GM23248 (cell line): ENCODE data around the gene ZSCAN9. TPM values are rescaled to one million over a fixed set of nuclear protein-coding genes. Genes with fewer than 3 reads are reported as not detected.

Source experiments
- DNase-seq: peaks from one replicate; pipeline ENCODE4 v3.0.0-alpha.2; 2015
- H2AFZ ChIP-seq: fragments of 200-600 bp; sonication (generic); 2 replicates; pipeline ENCODE4 v1.6.1; 2016; ENCODE audit warnings: antibody characterized with exemption
- H3F3A ChIP-seq: fragments of 200-600 bp; sonication (generic); 2 replicates; pipeline ENCODE4 v1.6.1; 2016; ENCODE audit warnings: mild to moderate bottlenecking, antibody characterized with exemption, mixed run types; ENCODE audit not compliant: insufficient read depth
- H3K27ac ChIP-seq: fragments of 200-600 bp; sonication (generic); 2 replicates; pipeline ENCODE4 v1.5.1; 2016; ENCODE audit warnings: mild to moderate bottlenecking
- H3K27me3 ChIP-seq: fragments of 200-600 bp; sonication (generic); replicated peaks from 2 replicates; pipeline ENCODE4 v1.6.1; 2016; ENCODE audit warnings: mild to moderate bottlenecking; ENCODE audit not compliant: insufficient read depth
- H3K36me3 ChIP-seq: fragments of 200-600 bp; sonication (generic); 2 replicates; pipeline ENCODE4 v1.6.1; 2016; ENCODE audit warnings: low read depth, mild to moderate bottlenecking
- H3K4me1 ChIP-seq: fragments of 200-600 bp; sonication (generic); 2 replicates; pipeline ENCODE4 v1.6.1; 2016; ENCODE audit warnings: mild to moderate bottlenecking; ENCODE audit not compliant: insufficient read depth
- H3K4me2 ChIP-seq: fragments of 200-600 bp; sonication (generic); one replicate; pipeline ENCODE4 v1.6.1; 2016; ENCODE audit warnings: mild to moderate bottlenecking; ENCODE audit not compliant: unreplicated experiment
- H3K4me3 ChIP-seq: fragments of 200-600 bp; sonication (generic); 2 replicates; pipeline ENCODE4 v1.5.1; 2016; ENCODE audit warnings: mild to moderate bottlenecking
- H3K79me2 ChIP-seq: fragments of 200-600 bp; sonication (generic); 2 replicates; pipeline ENCODE4 v1.6.1; 2016; ENCODE audit warnings: mild to moderate bottlenecking; ENCODE audit not compliant: insufficient read depth
- H3K9ac ChIP-seq: fragments of 200-600 bp; sonication (generic); 2 replicates; pipeline ENCODE4 v1.6.1; 2016; ENCODE audit warnings: mild to moderate bottlenecking
- H3K9me2 ChIP-seq: fragments of 200-600 bp; sonication (generic); 2 replicates; pipeline ENCODE4 v1.6.1; 2016; ENCODE audit warnings: mixed run types, mild to moderate bottlenecking, moderate library complexity; ENCODE audit not compliant: insufficient read depth
- H3K9me3 ChIP-seq: fragments of 200-600 bp; sonication (generic); one replicate; pipeline ENCODE4 v1.6.1; 2017; ENCODE audit warnings: low read depth
- H4K20me1 ChIP-seq: fragments of 200-600 bp; sonication (generic); 2 replicates; pipeline ENCODE4 v1.6.0; 2016; ENCODE audit not compliant: insufficient read depth
- EZH2 ChIP-seq: fragments of 200-600 bp; sonication (generic); IDR thresholded peaks from 2 replicates; pipeline ENCODE4 v1.6.1; 2018; ENCODE audit warnings: antibody characterized with exemption, mild to moderate bottlenecking; ENCODE audit not compliant: insufficient read depth, poor library complexity, severe bottlenecking
- EZH2phosphoT487 ChIP-seq: fragments of 200-600 bp; sonication (generic); IDR thresholded peaks from 2 replicates; pipeline ENCODE4 v1.6.1; 2018; ENCODE audit warnings: antibody characterized with exemption, moderate library complexity, mild to moderate bottlenecking, low read depth; ENCODE audit not compliant: insufficient read depth
- WGBS, 2 experiments: methylation state at CpG; one replicate each; pipeline ENCODE4 v1.1.6; 2015 to 2017; ENCODE audit warnings: low lambda C conversion rate in 2 of 2, low coverage in 1 of 2; ENCODE audit errors: missing lambda C conversion rate in 2 of 2; 5-methylcytosine and 5-hydroxymethylcytosine counted together
- in situ Hi-C: fragments of 300-500 bp; cut with MboI; formaldehyde crosslinking; loops from 2 replicates; pipeline ENCODE4 v1.15.0; 2020
- polyA plus RNA-seq: library from polyadenylated mRNA; unstranded; fragments of >200 nt; fragmentation: Nextera tagmentation; extraction: Ambion mirVana; gene quantifications from 2 replicates; pipeline ENCODE4 v1.2.1, GENCODE V29; 2016
- total RNA-seq: library from RNA; depleted of rRNA; stranded (reverse); fragments of >200 nt; shearing (Covaris generic); gene quantifications from 2 replicates; pipeline ENCODE4 v1.2.3, GENCODE V29; 2014

ZSCAN9 gene
- total and polyA plus RNA-seq, 2 experiments from 2014 or later, result 5.8 to 7.3 TPM

DNA sequence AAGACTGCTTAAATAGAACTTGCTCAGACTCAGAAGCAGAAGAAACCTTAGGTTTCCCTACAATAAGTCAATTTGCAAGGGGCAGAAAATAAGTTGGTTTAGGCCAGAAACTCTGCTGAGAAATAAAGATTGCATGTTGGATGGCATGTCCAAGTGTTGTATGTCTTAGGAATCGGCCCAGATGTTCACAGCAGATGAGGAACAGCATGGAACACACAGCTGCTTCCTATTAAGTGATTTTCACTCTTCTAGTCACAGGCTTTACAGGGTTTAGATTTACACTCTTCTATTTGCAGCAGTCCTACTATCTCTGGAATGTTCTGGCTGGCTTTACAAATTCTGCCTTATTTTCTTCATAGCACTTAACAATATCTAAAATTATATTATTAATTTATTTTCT is 23.8 kb downstream of the ZSCAN9 start:
- Histone ChIP-seq H3K9me2 (no peaks in the 10 kb centered on the region), H3K79me2 (peaks cover 27% of the 10 kb centered on the region), H3K27me3 (no peaks in the 10 kb centered on the region), H2AFZ (no peak overlapping the region), H4K20me1 (no peaks in the 10 kb centered on the region), H3K4me3 (no peak overlapping the region), H3K9ac (no peak overlapping the region), H3K27ac (no peak overlapping the region), H3K4me2 (no peak overlapping the region), H3K36me3 (peaks cover 9% of the 10 kb centered on the region; the same call in 1 of the 2 replicates), H3K4me1 (peaks cover 18% of the 10 kb centered on the region), H3F3A (no peaks in the 10 kb centered on the region), H3K9me3 (no peaks in the 10 kb centered on the region)
- no peak for DNase-seq
- TF ChIP-seq EZH2phosphoT487, result no peak
- no peak for TF ChIP-seq EZH2
- in situ Hi-C loops, result no loop called here
- WGBS, 2 experiments, result 8 to 12% methylated on average over 1 of the region's 1 CpG

GRCh38 chr6:28250747-28251146 is 25.7 kb downstream of the ZSCAN9 start:
- H3K9me3 ChIP-seq, result no peaks in the 10 kb centered on the region
- H3F3A ChIP-seq, result no peaks in the 10 kb centered on the region
- in situ Hi-C loops, result no loop called here
- no peaks in the 10 kb centered on the region for H4K20me1 ChIP-seq
- peak overlapping the region; percentile 98 for H3K4me3 ChIP-seq
- H3K36me3 ChIP-seq, result 0 out of 2 replicates have a peak, but pooled peaks cover 2% of the 10 kb centered on the region
- peak overlapping the region; percentile 88 for H3K9ac ChIP-seq
- H3K9me2 ChIP-seq, result no peaks in the 10 kb centered on the region
- no peak overlapping the region for H3K27ac ChIP-seq
- no peak for DNase-seq
- peak overlapping the region; percentile 98; the same call in 1 of the 2 replicates for H2AFZ ChIP-seq
- H3K79me2 ChIP-seq, result peaks cover 27% of the 10 kb centered on the region
- no peak for TF ChIP-seq EZH2phosphoT487
- no peak for TF ChIP-seq EZH2
- H3K4me1 ChIP-seq, result peaks cover 18% of the 10 kb centered on the region
- 79 to 81% methylated on average over 2 of the region's 2 CpGs for WGBS, 2 experiments
- H3K27me3 ChIP-seq, result no peaks in the 10 kb centered on the region
- H3K4me2 ChIP-seq, result peak overlapping the region; percentile 85

GRCh38 chr6:28251661-28252008 is 26.6 kb downstream of the ZSCAN9 start:
- WGBS, 2 experiments, result 0% methylated on average over 25 of the region's 25 CpGs
- no peaks in the 10 kb centered on the region for H3K27me3 ChIP-seq
- in situ Hi-C loops, result no loop called here
- no peaks in the 10 kb centered on the region for H3K36me3 ChIP-seq
- H3F3A ChIP-seq, result no peaks in the 10 kb centered on the region
- H3K9ac ChIP-seq, result peak overlapping the region; percentile 88
- H3K9me2 ChIP-seq, result no peaks in the 10 kb centered on the region
- DNase-seq, result peak; percentile 67
- H3K27ac ChIP-seq, result peak overlapping the region; percentile 40
- TF ChIP-seq EZH2 (no peak), EZH2phosphoT487 (no peak)
- no peaks in the 10 kb centered on the region for H3K9me3 ChIP-seq
- peaks cover 18% of the 10 kb centered on the region for H3K4me1 ChIP-seq
- H2AFZ ChIP-seq, result peak overlapping the region; percentile 98
- peaks cover 27% of the 10 kb centered on the region for H3K79me2 ChIP-seq
- H3K4me3 ChIP-seq, result peak overlapping the region; percentile 98
- peak overlapping the region; percentile 85 for H3K4me2 ChIP-seq
- H4K20me1 ChIP-seq, result no peaks in the 10 kb centered on the region

DNA sequence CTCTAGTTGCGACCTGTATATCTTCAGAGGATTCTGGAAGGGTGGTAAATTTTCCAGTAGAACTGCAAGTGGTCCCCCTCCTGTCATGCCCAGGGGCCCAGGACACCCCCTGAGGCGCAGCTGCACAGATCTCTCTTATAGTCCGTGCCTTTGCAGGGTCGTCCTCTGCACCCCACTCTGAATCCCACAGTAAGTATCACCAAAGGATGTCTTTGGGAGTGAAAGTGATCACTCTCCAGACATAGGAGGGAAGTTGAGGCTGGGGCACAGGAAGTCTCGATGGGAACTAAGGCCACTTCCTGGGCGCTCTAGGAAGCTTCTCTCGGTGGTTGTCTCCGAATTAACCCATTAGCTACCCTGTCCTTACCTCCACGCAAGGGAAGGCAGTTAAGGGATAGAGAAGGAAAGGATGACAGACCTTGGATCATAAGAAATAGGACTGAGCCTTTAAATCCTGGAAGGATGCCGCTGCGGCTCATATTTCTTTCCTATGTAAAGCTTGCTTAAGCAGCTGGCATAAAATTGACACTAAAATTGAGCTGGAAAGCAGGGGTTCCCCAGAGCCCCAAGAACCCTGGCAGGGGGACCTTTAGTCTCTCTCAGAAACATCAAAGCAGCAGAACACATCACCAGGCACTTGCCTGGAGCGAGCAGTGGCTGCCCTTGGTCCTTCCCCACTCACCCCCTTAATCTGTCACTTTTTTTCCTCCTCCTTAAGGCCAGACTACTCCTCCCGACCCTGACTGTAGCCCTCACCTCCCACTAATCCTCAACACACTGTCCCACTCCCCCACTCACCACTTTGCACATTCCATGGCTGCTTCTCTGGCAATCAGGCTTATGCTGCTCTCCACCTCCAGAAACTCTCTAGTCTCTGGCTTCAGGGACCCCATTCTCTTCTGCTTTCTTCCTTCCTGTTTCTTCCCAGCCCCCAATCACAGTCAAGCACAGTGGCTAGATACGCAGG is 27.2 kb downstream of the ZSCAN9 start, which contains the start of gene ZKSCAN4:
Gene ZKSCAN4 (minus strand): TSS at position 261 of the 967 bp plus-strand sequence. CDS start 289 bp downstream, outside the sequence.
- 4% methylated on average over 14 of the region's 14 CpGs for WGBS, 2 experiments

More for the DNA sequence above, 27.2 kb downstream of the ZSCAN9 start, which contains the start of gene ZKSCAN4:
- peak within 1 kb of the TSS; percentile 88 for H3K9ac ChIP-seq
- in situ Hi-C loops, result no loop called here
- peak within 1 kb of the TSS; percentile 98 for H2AFZ ChIP-seq
- H3K79me2 ChIP-seq, result peaks cover 27% of the 10 kb centered on the region
- peak within 1 kb of the TSS; percentile 98 for H3K4me3 ChIP-seq
- no peaks in the 10 kb centered on the region for H3K27me3 ChIP-seq
- no peaks in the 10 kb centered on the region for H3K36me3 ChIP-seq
- no peaks in the 10 kb centered on the region for H3K9me2 ChIP-seq
- no peaks in the 10 kb centered on the region for H3F3A ChIP-seq
- H3K9me3 ChIP-seq, result no peaks in the 10 kb centered on the region
- no peaks in the 10 kb centered on the region for H4K20me1 ChIP-seq
- peaks cover 18% of the 10 kb centered on the region for H3K4me1 ChIP-seq
- peak; percentile 87 for DNase-seq
- no peak for TF ChIP-seq EZH2phosphoT487
- no peak for TF ChIP-seq EZH2
- H3K4me2 ChIP-seq, result peak within 1 kb of the TSS; percentile 85
- H3K27ac ChIP-seq, result peak within 1 kb of the TSS; percentile 40
